ENCODE results near the gene IL19.

IL19 gene

DNA sequence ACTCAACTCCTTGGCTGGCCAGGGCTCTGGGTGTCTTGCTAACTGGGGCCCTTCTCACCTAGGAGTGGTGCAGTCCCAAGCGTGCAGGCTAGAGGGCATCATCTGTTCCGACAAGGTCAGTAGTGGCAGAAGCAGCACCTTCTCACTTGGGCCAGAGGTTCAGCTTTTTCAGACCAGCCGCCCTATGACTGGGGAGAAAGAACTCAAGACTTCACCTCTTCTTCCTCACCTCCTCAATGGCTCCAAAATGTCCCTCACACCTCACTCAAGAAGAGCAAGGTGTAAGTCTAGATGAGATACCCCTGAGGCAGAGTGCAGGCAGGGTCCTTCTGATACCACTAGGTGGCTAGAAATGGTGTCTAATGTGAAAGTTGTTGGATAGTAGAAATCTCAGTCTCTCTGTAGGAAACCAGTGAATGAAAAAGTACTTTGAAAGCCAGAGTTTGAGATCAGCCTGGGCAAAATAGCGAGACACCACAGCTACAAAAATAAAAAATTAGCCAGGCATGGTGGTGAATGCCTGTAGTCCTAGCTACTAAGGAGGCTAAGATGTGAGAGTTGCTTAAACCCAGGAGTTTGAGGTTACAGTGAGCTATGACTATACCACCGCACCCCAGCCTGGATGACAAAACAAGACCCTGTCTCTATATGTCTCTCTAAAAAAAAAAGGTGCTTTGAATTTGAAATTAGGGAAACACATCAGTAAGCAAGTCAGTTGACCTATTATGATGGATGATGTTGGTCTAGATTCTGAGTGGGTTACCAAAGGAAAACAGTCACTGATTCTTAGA is 86.3 kb downstream of the IL19 start:
- DNase-seq (no peak), ATAC-seq (ENCODE audit: insufficient read depth, low read depth) (no peak; the same call in 2 of the 3 replicates)
- Histone ChIP-seq H3K27me3 (ENCODE audit: insufficient read depth, low read length, poor library complexity) (no peaks in the 10 kb centered on the region), H2AFZ (ENCODE audit: low read depth, low read length) (no peak overlapping the region), H3K4me1 (ENCODE audit: insufficient read depth, low read length) (peaks cover 4% of the 10 kb centered on the region; the same call in 1 of the 2 replicates), H3K9ac (ENCODE audit: low read depth, low read length) (no peak overlapping the region), H3K4me3 (ENCODE audit: low read depth in 1 of 2, low read length in 2 of 2) (no peak overlapping the region), H3K27ac (ENCODE audit: low read length) (no peak overlapping the region), H3K4me2 (ENCODE audit: insufficient read depth, low read length) (no peak overlapping the region), H3K9me3 (ENCODE audit: insufficient read depth, low read length, severe bottlenecking) (no peaks in the 10 kb centered on the region), H3K79me2 (ENCODE audit: insufficient read depth, low read length) (no peaks in the 10 kb centered on the region), H4K20me1 (ENCODE audit: insufficient read depth, low read length) (no peaks in the 10 kb centered on the region), H3K36me3 (ENCODE audit: insufficient read depth, low read length) (no peaks in the 10 kb centered on the region)
- peak; percentile 48 for TF ChIP-seq CTCF (IDR thresholded peaks at IDR 0.05; ENCODE audit: borderline replicate concordance, extremely low read depth, low read length, poor library complexity, severe bottlenecking)
- TF ChIP-seq EZH2 (IDR thresholded peaks at IDR 0.05; ENCODE audit: borderline replicate concordance, low read depth, low read length, severe bottlenecking) = no peak

GRCh38 chr1:206859082-206859521 is 88.5 kb downstream of the IL19 start:
- no peak overlapping the region for H3K4me3 ChIP-seq (ENCODE audit: low read depth in 1 of 2, low read length in 2 of 2)
- H3K9ac ChIP-seq (ENCODE audit: low read depth, low read length) = no peak overlapping the region

GRCh38 chr1:206860165-206860564 is 89.6 kb downstream of the IL19 start:
- ATAC-seq (ENCODE audit: insufficient read depth, low read depth) (no peak), DNase-seq (no peak)
- H3K4me2 ChIP-seq (ENCODE audit: insufficient read depth, low read length) = no peak overlapping the region
- H3K9me3 ChIP-seq (ENCODE audit: insufficient read depth, low read length, severe bottlenecking) = no peaks in the 10 kb centered on the region
- no peak overlapping the region for H3K27ac ChIP-seq (ENCODE audit: low read length)
- H3K4me1 ChIP-seq (ENCODE audit: insufficient read depth, low read length) = peaks cover 4% of the 10 kb centered on the region; the same call in 1 of the 2 replicates
- TF ChIP-seq CTCF (IDR thresholded peaks at IDR 0.05; ENCODE audit: borderline replicate concordance, extremely low read depth, low read length, poor library complexity, severe bottlenecking) = no peak
- TF ChIP-seq EZH2 (IDR thresholded peaks at IDR 0.05; ENCODE audit: borderline replicate concordance, low read depth, low read length, severe bottlenecking) = no peak
- H4K20me1 ChIP-seq (ENCODE audit: insufficient read depth, low read length) = no peaks in the 10 kb centered on the region
- H2AFZ ChIP-seq (ENCODE audit: low read depth, low read length) = no peak overlapping the region
- H3K36me3 ChIP-seq (ENCODE audit: insufficient read depth, low read length) = no peaks in the 10 kb centered on the region
- H3K27me3 ChIP-seq (ENCODE audit: insufficient read depth, low read length, poor library complexity) = no peaks in the 10 kb centered on the region
- H3K9ac ChIP-seq (ENCODE audit: low read depth, low read length) = no peak overlapping the region
- no peak overlapping the region for H3K4me3 ChIP-seq (ENCODE audit: low read depth in 1 of 2, low read length in 2 of 2)
- H3K79me2 ChIP-seq (ENCODE audit: insufficient read depth, low read length) = no peaks in the 10 kb centered on the region

More at GRCh38 chr1:206859082-206859521, 88.5 kb downstream of the IL19 start:
- H3K27me3 ChIP-seq (ENCODE audit: insufficient read depth, low read length, poor library complexity) = no peaks in the 10 kb centered on the region
- H3K36me3 ChIP-seq (ENCODE audit: insufficient read depth, low read length) = no peaks in the 10 kb centered on the region
- H4K20me1 ChIP-seq (ENCODE audit: insufficient read depth, low read length) = no peaks in the 10 kb centered on the region
- no peak overlapping the region for H3K4me2 ChIP-seq (ENCODE audit: insufficient read depth, low read length)
- H3K27ac ChIP-seq (ENCODE audit: low read length) = no peak overlapping the region
- H2AFZ ChIP-seq (ENCODE audit: low read depth, low read length) = peak overlapping the region; percentile 19; the same call in 1 of the 2 replicates
- TF ChIP-seq EZH2 (IDR thresholded peaks at IDR 0.05; ENCODE audit: borderline replicate concordance, low read depth, low read length, severe bottlenecking) = no peak
- TF ChIP-seq CTCF (IDR thresholded peaks at IDR 0.05; ENCODE audit: borderline replicate concordance, extremely low read depth, low read length, poor library complexity, severe bottlenecking) = no peak
- ATAC-seq (ENCODE audit: insufficient read depth, low read depth) = no peak
- H3K4me1 ChIP-seq (ENCODE audit: insufficient read depth, low read length) = peaks cover 4% of the 10 kb centered on the region; the same call in 1 of the 2 replicates
- H3K79me2 ChIP-seq (ENCODE audit: insufficient read depth, low read length) = no peaks in the 10 kb centered on the region
- no peak for DNase-seq
- no peaks in the 10 kb centered on the region for H3K9me3 ChIP-seq (ENCODE audit: insufficient read depth, low read length, severe bottlenecking)
